Body of pancreas (tissue), 4 donors: ENCODE measurements around the gene SCAPER. TPM values are rescaled to one million over a fixed set of nuclear protein-coding genes. Genes with fewer than 3 reads are reported as not detected.

Experiments used
- ATAC-seq: fragments of 150-250 bp; one replicate; pipeline ENCODE4 v1.9.1; 2016
- DNase-seq, 4 donors: peaks; one replicate each; pipeline ENCODE4 v3.0.0-alpha.2; 2019
- H3K27ac ChIP-seq, 4 donors: fragments of 200-600 bp; sonication (generic); 1 replicate in 3 of 4; 2 replicates in 1 of 4; pipeline versions ENCODE4 v1.5.1 to v1.6.1; 2016 to 2019; ENCODE audit warnings: mild to moderate bottlenecking in 1 of 4, mixed read lengths in 1 of 4, moderate library complexity in 1 of 4
- H3K27me3 ChIP-seq, 2 donors: fragments of 200-600 bp; sonication (generic); one replicate each; pipeline ENCODE4 v1.6.0; 2016; ENCODE audit warnings: mild to moderate bottlenecking in 1 of 2
- H3K36me3 ChIP-seq, 2 donors: fragments of 200-600 bp; sonication (generic); replicated peaks in 1 of 2; 2 replicates each; pipeline ENCODE4 v1.5.1; 2016; ENCODE audit warnings: low read depth in 2 of 2; ENCODE audit not compliant: insufficient read depth in 1 of 2
- H3K4me1 ChIP-seq: fragments of 200-600 bp; sonication (generic); one replicate; pipeline ENCODE4 v1.6.0; 2016
- H3K4me3 ChIP-seq, 2 donors: fragments of 200-600 bp; sonication (generic); 1 replicate in 1 of 2; 2 replicates in 1 of 2; pipeline ENCODE4 v1.5.1; 2016 to 2019
- H3K9me3 ChIP-seq, 3 donors: fragments of 200-600 bp; sonication (generic); 1 replicate in 2 of 3; 2 replicates in 1 of 3; pipeline ENCODE4 v1.5.1; 2016
- CTCF ChIP-seq, 7 experiments: fragments of 450-650 bp in 4 of 7; fragments of 200-600 bp in 3 of 7; sonication (generic) in 3 of 7; IDR thresholded peaks; one replicate each; pipeline ENCODE4 v1.5.1; 2016 to 2019; ENCODE audit warnings: antibody characterized with exemption in 7 of 7
- POLR2A ChIP-seq, 3 donors: fragments of 450-650 bp; IDR thresholded peaks; one replicate each; pipeline ENCODE4 v1.6.1; 2016; ENCODE audit warnings: antibody characterized with exemption in 3 of 3, mild to moderate bottlenecking in 2 of 3
- WGBS, 2 donors: methylation state at CpG; one replicate each; pipeline ENCODE4 v1.1.5; 2017; 5-methylcytosine and 5-hydroxymethylcytosine counted together
- intact Hi-C: fragments of 100-400 bp; cut with DNase I; formaldehyde crosslinking; loops from one replicate; pipeline ENCODE4 v1.15.1; 2023
- total RNA-seq, 2 donors: library from RNA; depleted of rRNA; stranded (reverse); fragments of >200 nt; gene quantifications; one replicate each; pipeline ENCODE4 v1.1.0, GENCODE V29; 2016

Gene SCAPER
- total RNA-seq, 2 donors from 2014 or later, result 22.1 to 46.2 TPM

DNA sequence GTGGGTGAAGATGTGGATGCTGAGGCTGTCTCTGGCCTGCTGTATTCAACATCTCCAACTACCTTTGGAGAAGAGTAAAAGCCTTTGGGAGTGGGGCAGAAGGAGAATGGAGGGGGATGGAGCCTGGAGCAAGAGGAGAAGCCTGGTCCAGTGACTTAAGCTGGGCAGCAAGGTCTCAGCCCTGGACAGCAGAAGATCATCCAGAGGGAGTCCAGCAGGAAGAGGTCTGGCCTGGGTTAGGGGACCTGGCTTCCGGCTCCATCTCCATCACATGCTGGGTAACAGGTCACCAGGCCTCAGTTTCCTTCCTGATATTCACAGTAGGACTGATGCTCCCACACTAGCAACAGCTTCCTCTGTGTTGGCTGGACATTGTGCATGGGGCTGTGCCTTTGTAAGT lies 572.3 kb downstream of the SCAPER start:
- Histone ChIP-seq H3K9me3 (no peaks in the 10 kb centered on the region), H3K36me3 (no peaks in the 10 kb centered on the region), H3K27me3 (peaks cover under 1 to 23% of the 10 kb centered on the region in 2 donors), H3K27ac (no peak overlapping the region), H3K4me3 (no peak overlapping the region), H3K4me1 (peaks cover 13% of the 10 kb centered on the region)
- intact Hi-C loops, result loop anchor here (5.0 kb wide), 1 partner anchor 135 kb away; no protein-coding TSS in a partner anchor
- no peak for DNase-seq
- TF ChIP-seq POLR2A (IDR thresholded peaks at IDR 0.05) (no peak), CTCF (IDR thresholded peaks at IDR 0.05) (no peak)
- 78 to 94% methylated on average over 1 of the region's 1 CpG for WGBS, 2 donors
- no peak for ATAC-seq

DNA sequence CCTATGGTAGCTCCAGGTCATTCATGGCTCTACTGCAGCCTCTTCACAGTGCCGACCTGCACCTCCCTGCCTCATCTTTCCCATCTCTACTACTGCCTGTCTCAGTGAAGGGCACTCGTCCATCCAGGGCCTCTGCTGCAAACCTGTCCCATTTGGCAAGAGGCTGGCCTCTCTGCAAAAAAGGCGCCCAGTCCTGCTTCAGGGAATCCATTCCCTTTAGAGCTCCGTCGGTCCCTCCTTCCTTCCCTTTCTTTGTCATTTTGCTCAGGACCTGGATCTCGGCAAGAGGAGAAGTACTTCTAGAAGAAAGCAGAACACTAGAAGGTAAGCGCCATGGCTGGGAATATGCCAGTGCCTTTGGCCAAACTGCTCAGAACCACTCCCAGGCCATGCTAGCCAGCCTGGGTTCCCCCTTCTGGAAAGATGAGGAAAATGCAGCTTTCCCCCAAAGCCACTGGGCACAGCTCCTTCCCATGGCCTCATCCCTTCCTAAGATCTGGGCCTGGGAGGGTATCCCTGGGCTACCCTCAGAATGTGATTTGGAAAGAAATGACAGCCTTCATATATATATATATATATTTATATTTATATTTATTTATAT lies 575.0 kb downstream of the SCAPER start:
- WGBS, 2 donors, result 55 to 60% methylated on average over 7 of the region's 7 CpGs
- Histone ChIP-seq H3K9me3 (no peaks in the 10 kb centered on the region), H3K4me3 (no peak overlapping the region), H3K27me3 (peaks cover 0 to 5% of the 10 kb centered on the region in 2 donors), H3K27ac (no peak overlapping the region), H3K36me3 (no peaks in the 10 kb centered on the region), H3K4me1 (no peaks in the 10 kb centered on the region)
- peak; percentile 90 for ATAC-seq
- TF ChIP-seq CTCF (IDR thresholded peaks at IDR 0.05) (peak; percentile 26 to 65 (median 56)), POLR2A (IDR thresholded peaks at IDR 0.05) (no peak)
- peak; percentile 67 to 76 (median 70) for DNase-seq
- intact Hi-C loops, result loop anchor here (5.0 kb wide), 1 partner anchor 133 kb away; no protein-coding TSS in a partner anchor

DNA sequence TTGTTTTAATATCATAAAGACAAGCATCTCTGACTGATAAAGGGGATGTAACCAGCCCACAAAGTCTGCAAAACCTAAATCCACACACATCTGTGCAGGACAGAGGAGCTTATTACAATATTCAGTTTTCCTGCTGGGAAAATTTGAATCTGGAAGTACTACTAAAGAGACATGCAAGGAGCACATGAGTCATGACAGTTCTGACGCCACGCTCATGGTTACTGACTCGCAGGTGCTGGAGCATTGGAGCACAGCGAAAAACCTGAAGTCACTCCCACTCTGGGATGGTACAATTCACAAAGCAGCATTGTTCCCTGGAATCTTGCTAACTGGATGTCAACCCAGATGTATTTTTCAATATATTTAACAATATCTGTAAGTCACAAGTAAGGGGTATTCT lies 576.2 kb downstream of the SCAPER start:
- Histone ChIP-seq H3K27me3 (no peaks in the 10 kb centered on the region), H3K27ac (no peak overlapping the region), H3K36me3 (no peaks in the 10 kb centered on the region), H3K4me1 (no peaks in the 10 kb centered on the region), H3K9me3 (no peaks in the 10 kb centered on the region), H3K4me3 (no peak overlapping the region)
- intact Hi-C loops, result no loop called here
- ATAC-seq (no peak), DNase-seq (no peak)
- TF ChIP-seq CTCF (IDR thresholded peaks at IDR 0.05) (no peak), POLR2A (IDR thresholded peaks at IDR 0.05) (no peak)
- WGBS, 2 donors, result 82 to 97% methylated on average over 4 of the region's 4 CpGs

DNA sequence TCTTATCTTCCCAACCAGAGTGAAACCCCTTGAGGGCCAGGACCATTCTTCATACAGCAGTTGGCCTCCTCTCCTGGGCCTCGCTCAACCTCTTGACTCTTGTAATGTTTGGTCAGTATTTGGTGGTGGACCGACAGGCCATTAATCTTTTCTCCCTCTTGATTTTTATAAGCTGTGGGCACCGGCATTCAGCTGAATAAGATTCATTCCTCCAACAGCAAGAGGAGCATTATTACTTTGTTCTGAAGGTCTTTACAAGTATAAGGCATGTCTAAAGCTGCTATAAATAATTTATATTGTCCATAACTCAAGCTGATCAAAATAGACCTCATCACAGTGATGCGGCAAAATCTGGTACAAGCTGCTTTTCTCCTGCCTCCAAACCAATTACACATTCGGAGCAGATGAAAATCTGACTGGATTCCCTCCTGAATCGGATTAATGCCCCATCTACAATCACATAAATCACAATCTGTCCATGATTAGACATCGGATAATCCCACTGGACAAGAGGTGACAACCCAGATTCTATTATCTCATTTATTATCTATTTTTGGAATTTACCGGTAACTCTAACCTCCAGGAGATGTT lies 576.9 kb downstream of the SCAPER start:
- Histone ChIP-seq H3K4me3 (no peak overlapping the region), H3K4me1 (no peaks in the 10 kb centered on the region), H3K36me3 (no peaks in the 10 kb centered on the region), H3K9me3 (no peaks in the 10 kb centered on the region), H3K27ac (no peak overlapping the region), H3K27me3 (no peaks in the 10 kb centered on the region)
- ATAC-seq, result no peak
- intact Hi-C loops, result no loop called here
- TF ChIP-seq POLR2A (IDR thresholded peaks at IDR 0.05) (no peak), CTCF (IDR thresholded peaks at IDR 0.05) (no peak)
- 84 to 86% methylated on average over 8 of the region's 8 CpGs for WGBS, 2 donors
- no peak for DNase-seq
